H9 (cell line): ENCODE results near the gene LRSAM1. TPM values are rescaled to one million over a fixed set of nuclear protein-coding genes. Genes with fewer than 3 reads are reported as not detected.

Experiments
- DNase-seq: peaks from one replicate; pipeline ENCODE4 v3.0.0-alpha.2; 2017
- H2AFZ ChIP-seq: one replicate; pipeline ENCODE4 v1.6.1; 2013; ENCODE audit warnings: mild to moderate bottlenecking, low read length, control low read depth, moderate library complexity
- H2AK5ac ChIP-seq: 2 replicates; pipeline ENCODE4 v1.6.1; 2013; ENCODE audit warnings: low read length, control low read depth, mixed read lengths; ENCODE audit not compliant: insufficient read length
- H2BK120ac ChIP-seq: one replicate; pipeline ENCODE4 v1.6.1; 2013; ENCODE audit warnings: low read depth, mild to moderate bottlenecking, low read length, control low read depth, inconsistent platforms; ENCODE audit not compliant: poor library complexity, severe bottlenecking
- H2BK12ac ChIP-seq: 2 replicates; pipeline ENCODE4 v1.6.1; 2013; ENCODE audit warnings: low read length, control low read depth, mixed read lengths, low read depth; ENCODE audit not compliant: insufficient read length
- H2BK15ac ChIP-seq: 2 replicates; pipeline ENCODE4 v1.6.1; 2013; ENCODE audit warnings: low read depth, low read length, control low read depth
- H2BK20ac ChIP-seq: one replicate; pipeline ENCODE4 v1.6.1; 2013; ENCODE audit warnings: low read depth, mild to moderate bottlenecking, low read length, control low read depth, inconsistent platforms; ENCODE audit not compliant: poor library complexity, severe bottlenecking
- H2BK5ac ChIP-seq: 2 replicates; pipeline ENCODE4 v1.6.1; 2013; ENCODE audit warnings: low read length, control low read depth, mixed read lengths; ENCODE audit not compliant: insufficient read length
- H3K14ac ChIP-seq: 2 replicates; pipeline ENCODE4 v1.6.1; 2013; ENCODE audit warnings: low read length, control low read depth; ENCODE audit not compliant: insufficient read depth
- H3K18ac ChIP-seq: 2 replicates; pipeline ENCODE4 v1.6.1; 2013; ENCODE audit warnings: low read depth, mild to moderate bottlenecking, mixed read lengths, low read length, control low read depth; ENCODE audit not compliant: insufficient read length
- H3K23ac ChIP-seq: 2 replicates; pipeline ENCODE4 v1.6.1; 2013; ENCODE audit warnings: low read length, control low read depth, mixed read lengths, low read depth; ENCODE audit not compliant: insufficient read length
- H3K23me2 ChIP-seq: 2 replicates; pipeline ENCODE4 v1.6.1; 2013; ENCODE audit warnings: low read depth, mild to moderate bottlenecking, mixed read lengths, low read length, control low read depth; ENCODE audit not compliant: insufficient read length, poor library complexity, severe bottlenecking
- H3K27ac ChIP-seq: 2 replicates; pipeline ENCODE4 v1.5.1; 2013; ENCODE audit warnings: low read length, control low read depth, mixed read lengths, low read depth; ENCODE audit not compliant: insufficient read length
- H3K27me3 ChIP-seq: 2 replicates; pipeline ENCODE4 v1.6.1; 2013; ENCODE audit warnings: low read length, control low read depth, inconsistent platforms; ENCODE audit not compliant: insufficient read depth
- H3K4ac ChIP-seq: 2 replicates; pipeline ENCODE4 v1.6.1; 2013; ENCODE audit warnings: low read depth, mild to moderate bottlenecking, control low read depth, inconsistent platforms, low read length, moderate library complexity
- H3K4me1 ChIP-seq: 2 replicates; pipeline ENCODE4 v1.6.1; 2013; ENCODE audit warnings: low read length, control low read depth, inconsistent platforms; ENCODE audit not compliant: insufficient read depth
- H3K4me2 ChIP-seq: 2 replicates; pipeline ENCODE4 v1.6.1; 2013; ENCODE audit warnings: low read length, control low read depth, mixed read lengths; ENCODE audit not compliant: insufficient read length, insufficient read depth
- H3K56ac ChIP-seq: 2 replicates; pipeline ENCODE4 v1.6.1; 2013; ENCODE audit warnings: low read depth, mild to moderate bottlenecking, mixed read lengths, low read length, control low read depth; ENCODE audit not compliant: insufficient read length
- H3K79me1 ChIP-seq: 2 replicates; pipeline ENCODE4 v1.6.1; 2013; ENCODE audit warnings: low read depth, mild to moderate bottlenecking, moderate library complexity, low read length, control low read depth, inconsistent platforms; ENCODE audit not compliant: insufficient read depth, poor library complexity, severe bottlenecking
- H3K79me2 ChIP-seq: 2 replicates; pipeline ENCODE4 v1.6.1; 2013; ENCODE audit warnings: low read length, control low read depth, inconsistent platforms; ENCODE audit not compliant: insufficient read depth
- H3K9ac ChIP-seq: 2 replicates; pipeline ENCODE4 v1.6.1; 2013; ENCODE audit warnings: low read length, control low read depth, mixed read lengths; ENCODE audit not compliant: insufficient read length; ENCODE audit errors: extremely low read depth
- H3K9me3 ChIP-seq: one replicate; pipeline ENCODE4 v1.6.1; 2013; ENCODE audit warnings: low read depth, low read length, inconsistent platforms; ENCODE audit not compliant: control insufficient read depth
- H3T11ph ChIP-seq: one replicate; pipeline ENCODE4 v1.6.1; 2013; ENCODE audit warnings: mild to moderate bottlenecking, low read length, control low read depth, inconsistent platforms
- H4K20me1 ChIP-seq: one replicate; pipeline ENCODE4 v1.6.1; 2013; ENCODE audit not compliant: control insufficient read depth, insufficient read length, insufficient read depth
- H4K5ac ChIP-seq: 2 replicates; pipeline ENCODE4 v1.6.1; 2013; ENCODE audit warnings: low read depth, mild to moderate bottlenecking, mixed read lengths, low read length, control low read depth; ENCODE audit not compliant: insufficient read length
- H4K8ac ChIP-seq: replicated peaks from 2 replicates; pipeline ENCODE4 v1.6.1; 2013; ENCODE audit warnings: low read length, control low read depth, mixed read lengths, low read depth; ENCODE audit not compliant: insufficient read length
- H4K91ac ChIP-seq: 2 replicates; pipeline ENCODE4 v1.6.1; 2013; ENCODE audit warnings: low read depth, mild to moderate bottlenecking, moderate library complexity, mixed read lengths, low read length, control low read depth; ENCODE audit not compliant: insufficient read length
- H3K27ac Mint-ChIP-seq, 3 experiments: 2 replicates in 2 of 3; 3 replicates in 1 of 3; pipeline ENCODE4 v1.8.0; 2020 to 2021; ENCODE audit warnings: mixed read lengths in 3 of 3, mild to moderate bottlenecking in 1 of 3, moderate library complexity in 1 of 3
- H3K27me3 Mint-ChIP-seq: 2 replicates; pipeline ENCODE4 v1.8.0; 2021; ENCODE audit warnings: low read depth, mild to moderate bottlenecking, moderate library complexity, mixed read lengths
- H3K36me3 Mint-ChIP-seq, 3 experiments: 2 replicates in 2 of 3; 3 replicates in 1 of 3; pipeline ENCODE4 v1.8.0; 2020 to 2021; ENCODE audit warnings: low read depth in 3 of 3, mixed read lengths in 3 of 3; ENCODE audit not compliant: insufficient read depth in 1 of 3
- H3K4me1 Mint-ChIP-seq, 2 experiments: 2 replicates each; pipeline ENCODE4 v1.8.0; 2020; ENCODE audit warnings: mixed read lengths in 2 of 2
- H3K4me3 Mint-ChIP-seq, 2 experiments: 2 replicates in 1 of 2; 3 replicates in 1 of 2; pipeline ENCODE4 v1.8.0; 2020 to 2021; ENCODE audit warnings: mild to moderate bottlenecking in 2 of 2, mixed read lengths in 2 of 2, moderate library complexity in 1 of 2
- H3K9me3 Mint-ChIP-seq, 2 experiments: 2 replicates in 1 of 2; 3 replicates in 1 of 2; pipeline ENCODE4 v1.8.0; 2020; ENCODE audit warnings: mild to moderate bottlenecking in 2 of 2, mixed read lengths in 2 of 2, moderate library complexity in 1 of 2
- WGBS: extraction: QIAGEN DNeasy Blood & Tissue Kit; methylation state at CpG from one replicate; pipeline ENCODE4 v1.1.7; 2013; ENCODE audit warnings: missing lambda C conversion rate, low lambda C conversion rate, mixed read lengths; ENCODE audit not compliant: insufficient read length; ENCODE audit errors: extremely low coverage; 5-methylcytosine and 5-hydroxymethylcytosine counted together
- total RNA-seq: library from RNA; stranded (reverse); gene quantifications from 2 replicates; pipeline ENCODE4 v1.2.1, GENCODE V29; 2021
- TF ChIP-seq, protein P1 (sequence below): fragments of 200-600 bp; sonication (generic); conservative IDR thresholded peaks from 3 replicates; pipeline ENCODE4 v1.8.0; 2021; ENCODE audit warnings: antibody characterized with exemption, mild to moderate bottlenecking

Gene LRSAM1
- total RNA-seq, 1 experiment from 2014 or later, result 16.2 TPM

DNA sequence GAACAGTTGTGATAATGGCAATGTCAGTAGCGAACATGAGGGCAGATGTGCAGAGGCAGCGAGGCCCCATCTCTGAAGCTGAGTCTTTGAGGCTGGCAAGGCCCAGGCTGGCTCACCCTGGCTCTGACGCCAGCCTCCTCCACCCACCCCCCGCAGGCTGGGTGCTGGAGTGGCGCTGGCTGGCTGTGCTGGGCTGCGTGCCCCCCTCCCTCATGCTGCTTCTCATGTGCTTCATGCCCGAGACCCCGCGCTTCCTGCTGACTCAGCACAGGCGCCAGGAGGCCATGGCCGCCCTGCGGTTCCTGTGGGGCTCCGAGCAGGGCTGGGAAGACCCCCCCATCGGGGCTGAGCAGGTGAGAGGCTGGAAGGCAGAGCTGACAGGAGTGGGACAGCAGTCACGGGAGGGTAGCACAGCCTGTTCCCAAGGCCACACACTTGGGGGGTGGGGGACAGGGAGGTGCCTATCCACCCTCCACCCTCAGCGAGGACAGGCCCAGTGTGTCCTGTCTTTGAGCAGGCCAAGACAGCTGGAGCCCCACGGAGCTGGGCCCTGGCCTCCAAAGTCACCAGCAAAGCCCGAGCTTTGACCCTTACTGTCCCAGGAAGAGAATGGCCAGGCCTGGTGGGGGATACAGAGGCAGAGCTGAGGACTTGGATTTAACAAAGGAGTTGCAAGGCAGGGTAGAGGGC, 48.8 kb upstream of the LRSAM1 start:
- peaks cover 2 to 6% of the 10 kb centered on the region in 2 experiments; a peak in 3 of 4 replicates for H3K4me1 Mint-ChIP-seq

More for the DNA sequence above, 48.8 kb upstream of the LRSAM1 start:
- Histone ChIP-seq H3K4ac (no peak overlapping the region), H3T11ph (no peak overlapping the region), H4K5ac (no peak overlapping the region), H2AK5ac (no peak overlapping the region), H3K14ac (no peak overlapping the region), H3K27ac (no peak overlapping the region), H4K91ac (no peak overlapping the region), H3K27me3 (no peaks in the 10 kb centered on the region), H2BK12ac (no peak overlapping the region), H3K23ac (no peak overlapping the region), H3K23me2 (peaks cover 5% of the 10 kb centered on the region), H2BK120ac (no peak overlapping the region), H4K20me1 (no peaks in the 10 kb centered on the region), H3K79me1 (no peaks in the 10 kb centered on the region), H3K56ac (no peak overlapping the region), H4K8ac (no peak overlapping the region), H3K79me2 (no peaks in the 10 kb centered on the region), H2BK5ac (no peak overlapping the region), H2AFZ (no peak overlapping the region), H2BK15ac (no peak overlapping the region), H3K18ac (no peak overlapping the region), H2BK20ac (no peak overlapping the region), H3K9me3 (no peaks in the 10 kb centered on the region), H3K4me1 (no peaks in the 10 kb centered on the region), H3K4me2 (no peak overlapping the region), H3K9ac (no peak overlapping the region)
- TF ChIP-seq, protein P1, sequence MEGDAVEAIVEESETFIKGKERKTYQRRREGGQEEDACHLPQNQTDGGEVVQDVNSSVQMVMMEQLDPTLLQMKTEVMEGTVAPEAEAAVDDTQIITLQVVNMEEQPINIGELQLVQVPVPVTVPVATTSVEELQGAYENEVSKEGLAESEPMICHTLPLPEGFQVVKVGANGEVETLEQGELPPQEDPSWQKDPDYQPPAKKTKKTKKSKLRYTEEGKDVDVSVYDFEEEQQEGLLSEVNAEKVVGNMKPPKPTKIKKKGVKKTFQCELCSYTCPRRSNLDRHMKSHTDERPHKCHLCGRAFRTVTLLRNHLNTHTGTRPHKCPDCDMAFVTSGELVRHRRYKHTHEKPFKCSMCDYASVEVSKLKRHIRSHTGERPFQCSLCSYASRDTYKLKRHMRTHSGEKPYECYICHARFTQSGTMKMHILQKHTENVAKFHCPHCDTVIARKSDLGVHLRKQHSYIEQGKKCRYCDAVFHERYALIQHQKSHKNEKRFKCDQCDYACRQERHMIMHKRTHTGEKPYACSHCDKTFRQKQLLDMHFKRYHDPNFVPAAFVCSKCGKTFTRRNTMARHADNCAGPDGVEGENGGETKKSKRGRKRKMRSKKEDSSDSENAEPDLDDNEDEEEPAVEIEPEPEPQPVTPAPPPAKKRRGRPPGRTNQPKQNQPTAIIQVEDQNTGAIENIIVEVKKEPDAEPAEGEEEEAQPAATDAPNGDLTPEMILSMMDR, result no peak
- WGBS, result no CpG with 5 or more reads among the region's 18 CpGs
- no peak for DNase-seq
- Mint-ChIP-seq H3K36me3 (peaks cover 9 to 21% (median 19%) of the 10 kb centered on the region in 3 experiments; a peak in 6 of 7 replicates), H3K9me3 (no peaks in the 10 kb centered on the region), H3K27ac (peak overlapping the region in 2 of 3 experiments; percentile 18 to 39; a peak in 2 of 7 replicates), H3K4me3 (no peak overlapping the region), H3K27me3 (no peaks in the 10 kb centered on the region; the same call in 1 of the 2 replicates)
